Urothelium cell line (cell line): ENCODE results near the gene CCDC57.

Source experiments
- DNase-seq: peaks from one replicate; pipeline ENCODE4 v3.0.0; 2011; ENCODE audit warnings: low spot score, mixed read lengths
- FAIRE-seq: peaks from 2 replicates; lab custom pipeline; 2011; peaks lifted over from hg19 to GRCh38; lab: Jason Lieb, UNC

The CCDC57 gene

GRCh38 chr17:82098169-82098938 is 114.3 kb downstream of the CCDC57 start, which contains the start of gene FASN:
Gene FASN, minus strand, starts transcription at chr17:82098236. Its CDS starts 1,791 bp downstream, at chr17:82096445.
- peak; percentile 99 for FAIRE-seq
- DNase-seq, result peak; percentile 100

DNA sequence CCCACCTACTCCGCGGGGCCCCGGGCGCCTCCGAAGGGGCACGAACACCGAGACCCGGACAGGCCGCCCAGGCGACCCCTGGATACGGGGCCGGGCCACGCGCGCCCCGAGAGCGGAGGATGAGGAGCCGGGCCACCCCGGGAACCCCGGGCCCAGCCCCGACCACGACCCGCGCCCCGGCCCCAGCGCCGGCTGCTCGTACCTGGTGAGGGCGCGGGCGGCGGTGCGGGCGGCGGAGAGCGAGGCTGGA is 114.8 kb downstream of the CCDC57 start:
- FAIRE-seq (no peak), DNase-seq (no peak)

DNA sequence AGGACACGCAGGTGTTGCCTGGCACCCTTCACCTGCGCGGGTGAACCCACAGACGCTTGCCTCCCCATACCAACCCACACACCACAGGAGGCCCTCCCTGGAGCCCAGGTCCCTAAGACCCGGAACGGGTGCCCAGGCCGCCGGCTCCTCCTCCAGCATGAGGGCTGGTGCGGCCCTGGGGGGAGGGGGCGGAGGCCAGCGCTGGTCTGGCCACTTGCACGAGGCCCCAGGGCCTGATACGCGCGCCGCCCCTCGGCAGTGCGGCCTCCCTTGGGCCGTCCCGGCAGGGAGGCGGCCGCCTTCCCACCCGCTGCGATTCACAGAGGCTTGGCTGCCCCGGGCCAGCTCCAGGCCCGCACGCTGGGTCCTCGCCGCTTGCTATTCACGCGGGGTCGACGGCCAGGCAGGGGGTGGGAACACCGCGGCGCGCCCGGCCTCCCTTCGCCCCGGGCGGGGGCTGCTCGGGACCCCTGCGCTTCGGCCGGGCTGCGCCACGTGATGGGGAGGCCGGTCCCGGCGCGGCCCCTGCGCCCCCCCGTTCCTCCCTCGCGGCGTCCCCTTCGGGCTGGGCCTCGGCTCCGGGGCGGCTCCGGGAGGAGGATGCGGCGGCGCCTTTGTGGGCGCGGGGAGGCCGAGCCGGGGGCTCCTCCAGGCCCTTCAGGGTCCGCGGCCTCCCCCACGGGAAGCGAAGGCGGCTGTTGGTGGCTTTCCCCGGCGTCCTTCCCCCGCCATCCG is 115.3 kb downstream of the CCDC57 start:
- no peak for FAIRE-seq
- DNase-seq, result peak; percentile 65

- FAIRE-seq (peak; percentile 61), DNase-seq (no peak)
Measured at GRCh38 chr17:82096709-82097183, 115.9 kb downstream of the CCDC57 start.

GRCh38 chr17:82095777-82096708 is 116.6 kb downstream of the CCDC57 start:
- FAIRE-seq, result peak; percentile 23
- DNase-seq, result no peak

- DNase-seq (no peak), FAIRE-seq (no peak)
Measured at GRCh38 chr17:82094931-82095776, 117.5 kb downstream of the CCDC57 start.

DNA sequence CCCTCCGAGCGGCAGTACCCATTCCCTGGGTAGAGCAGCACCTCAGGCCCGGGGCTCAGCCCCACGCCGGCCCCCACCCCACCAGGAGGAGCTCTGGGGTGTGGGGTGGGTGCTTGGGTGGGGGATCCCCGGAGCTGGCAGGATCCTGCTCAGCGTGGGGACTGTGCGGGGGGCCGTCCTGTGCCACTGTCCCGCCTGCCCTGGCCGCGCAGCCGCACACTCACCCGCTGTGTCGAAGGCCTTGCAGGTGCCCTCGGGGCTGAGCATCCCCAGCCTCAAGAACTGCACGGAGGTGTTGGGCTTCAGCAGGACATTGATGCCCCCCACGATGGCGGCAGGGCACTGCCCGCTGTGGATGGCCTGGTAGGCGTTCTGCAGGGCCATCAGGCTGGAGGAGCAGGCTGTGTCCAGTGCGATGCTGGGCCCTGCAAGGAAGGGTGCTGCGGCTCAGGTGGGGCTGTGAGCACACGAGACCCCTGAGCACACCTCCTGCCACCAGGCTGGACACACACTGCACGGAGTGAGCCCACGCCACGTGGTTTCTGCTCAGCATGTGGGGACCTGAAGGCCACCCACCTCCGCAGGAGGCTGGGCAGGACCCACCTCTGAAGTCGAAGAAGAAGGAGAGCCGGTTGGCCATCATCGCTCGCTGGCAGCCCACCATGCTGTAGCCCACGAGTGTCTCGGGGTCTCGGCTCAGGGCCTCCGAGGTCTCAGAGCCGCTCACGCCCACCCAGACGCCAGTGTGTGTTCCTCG is 119.5 kb downstream of the CCDC57 start:
- DNase-seq (no peak), FAIRE-seq (peak; percentile 74)

DNA sequence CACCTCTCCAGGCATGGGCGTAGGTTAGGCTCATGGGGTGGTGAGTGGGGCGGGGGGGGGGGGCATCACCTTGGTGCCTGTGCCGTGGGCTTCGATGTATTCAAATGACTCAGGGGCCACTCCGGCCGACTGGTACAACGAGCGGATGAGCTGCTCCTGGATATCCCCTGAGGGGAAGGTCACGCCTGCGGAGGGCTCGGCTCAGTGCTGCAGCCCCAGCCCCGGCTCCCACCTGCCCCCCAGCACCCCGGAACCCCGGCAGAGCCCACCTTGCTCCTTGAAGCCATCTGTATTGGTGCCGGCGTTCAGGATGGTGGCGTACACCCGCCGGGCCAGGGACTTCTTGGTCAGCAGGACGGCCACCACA is 120.0 kb downstream of the CCDC57 start:
- FAIRE-seq, result no peak
- DNase-seq, result no peak

DNA sequence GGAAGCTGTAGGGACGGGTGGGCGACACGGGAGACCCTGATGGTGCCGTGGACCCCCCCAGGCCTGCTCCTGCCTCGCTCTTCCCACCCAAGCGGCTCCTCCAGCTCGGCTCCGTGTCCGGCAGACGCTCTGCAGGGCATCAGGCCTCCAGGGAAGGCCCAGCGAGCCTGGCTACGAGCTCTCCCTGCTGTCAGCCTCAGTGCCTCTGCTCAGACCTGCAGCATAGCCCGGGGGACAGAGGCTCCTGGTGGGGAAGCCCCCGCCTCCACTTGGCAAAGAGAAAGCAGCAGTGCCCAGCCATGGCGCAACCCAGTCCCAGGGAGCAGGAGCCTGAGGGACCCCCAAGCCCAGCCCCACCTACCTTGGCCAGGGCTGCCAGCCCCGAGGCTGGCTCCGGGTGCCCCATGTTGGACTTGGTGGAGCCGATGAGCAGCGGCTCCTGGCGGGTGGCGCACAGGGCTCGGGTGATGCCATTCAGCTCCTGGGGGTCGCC is 120.5 kb downstream of the CCDC57 start:
- FAIRE-seq (no peak), DNase-seq (no peak)

DNA sequence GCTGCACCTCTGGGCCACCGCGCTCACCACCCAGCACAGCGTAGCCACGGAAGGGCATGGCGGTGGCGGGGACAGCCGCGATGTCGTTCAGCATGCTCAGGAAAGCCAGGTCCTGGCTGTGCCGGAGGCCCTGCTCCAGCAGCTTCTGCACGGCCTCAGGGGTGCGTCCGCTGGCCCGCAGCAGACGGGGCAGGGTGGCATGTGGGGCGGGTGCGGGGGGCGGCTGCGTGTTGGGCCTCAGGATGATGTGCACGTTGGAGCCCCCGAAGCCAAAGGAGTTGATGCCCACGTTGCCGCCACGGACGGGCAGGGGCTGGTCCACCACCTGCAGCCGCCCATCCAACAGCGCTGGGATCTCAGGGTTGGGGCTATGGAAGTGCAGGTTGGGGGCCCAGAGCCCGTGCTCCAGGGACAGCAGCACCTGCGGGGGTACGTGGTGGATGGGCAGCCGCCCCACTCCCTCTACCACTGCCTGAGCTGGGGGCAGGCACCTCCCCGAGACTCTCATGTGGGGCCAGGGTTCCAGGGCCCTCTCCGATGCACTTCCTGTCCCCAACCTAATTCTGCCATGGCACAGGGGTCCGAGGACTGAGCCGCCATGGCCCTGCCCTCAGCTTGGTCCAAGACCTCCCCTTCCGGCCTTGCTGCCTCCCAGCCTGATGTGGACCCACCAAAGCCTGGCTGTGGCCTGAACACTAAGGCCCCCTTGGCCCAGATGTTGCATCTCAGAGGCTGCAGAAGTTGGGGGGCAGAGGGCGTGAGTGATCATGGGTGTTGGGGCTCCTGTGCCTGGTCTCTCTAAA is 121.2 kb downstream of the CCDC57 start:
- FAIRE-seq (no peak), DNase-seq (no peak)

GRCh38 chr17:82090549-82091263 is 121.9 kb downstream of the CCDC57 start:
- DNase-seq, result no peak
- FAIRE-seq, result peak; percentile 76

- FAIRE-seq (no peak), DNase-seq (no peak)
Measured at GRCh38 chr17:82089723-82090548, 122.7 kb downstream of the CCDC57 start.

- DNase-seq, result no peak
- peak; percentile 56 for FAIRE-seq
Measured at GRCh38 chr17:82088838-82089722, 123.6 kb downstream of the CCDC57 start.

GRCh38 chr17:82087961-82088837 is 124.4 kb downstream of the CCDC57 start:
- DNase-seq, result no peak
- peak; percentile 13 for FAIRE-seq
